Activated gamma-delta T cell treated with anti-CD3 and anti-CD28 coated beads, Interleukin-2, amount 50 U/mL, for 16 hours (primary cell): ENCODE data around the gene POLD3.

Experiments used
- DNase-seq: peaks from one replicate; pipeline ENCODE4 v3.0.0-alpha.2; 2020; ENCODE audit warnings: low read depth

POLD3 gene

DNA sequence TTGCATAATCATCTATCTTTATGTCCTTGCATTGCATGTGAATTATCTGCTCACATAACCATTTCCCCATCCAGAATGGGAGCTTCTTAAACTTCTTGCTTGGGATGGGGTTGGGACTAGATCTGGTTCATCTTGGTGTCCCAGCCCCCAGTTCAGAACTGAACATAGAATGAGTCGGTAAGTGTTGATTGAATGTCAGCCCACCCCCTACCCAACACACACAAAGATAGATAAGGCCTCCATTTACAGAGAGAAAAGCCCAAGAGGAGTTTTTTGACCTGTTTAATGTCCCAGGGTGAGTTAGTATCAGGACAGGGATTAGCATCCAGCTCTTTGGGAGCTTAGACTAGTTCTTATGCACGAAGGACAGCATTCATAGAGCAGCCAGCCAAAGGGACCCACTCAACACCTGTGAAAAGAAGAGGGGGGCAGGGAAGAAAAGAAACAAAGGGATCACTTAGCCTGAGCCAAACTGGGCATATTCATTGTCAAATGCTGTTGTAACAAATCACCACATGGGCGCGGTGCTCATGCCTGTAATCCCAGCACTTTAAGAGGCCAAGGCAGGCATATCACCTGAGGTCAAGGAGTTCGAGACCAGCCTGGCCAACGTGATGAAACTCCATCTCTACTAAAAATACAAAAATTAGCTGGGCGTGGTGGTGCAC is 81.4 kb downstream of the POLD3 start:
- no peak for DNase-seq

DNA sequence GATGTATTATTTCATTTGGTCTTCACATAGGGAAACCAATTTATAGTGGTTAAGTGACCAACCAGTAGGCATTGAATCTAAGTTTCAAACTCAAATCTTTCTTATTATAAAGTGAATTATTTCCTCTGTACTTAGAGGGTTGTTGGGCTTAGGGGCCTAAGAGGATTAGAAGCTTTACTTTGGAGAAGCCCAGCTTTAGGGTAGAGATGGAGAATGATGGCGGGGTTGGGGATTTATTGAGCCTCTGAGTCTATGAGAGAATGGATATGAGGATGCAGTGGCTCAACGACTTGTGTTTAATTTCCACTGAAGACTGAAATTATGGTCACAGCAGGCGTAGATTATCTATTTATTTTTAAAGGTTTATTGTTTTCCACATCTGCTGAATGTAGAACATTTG is 83.4 kb downstream of the POLD3 start:
- no peak for DNase-seq

DNA sequence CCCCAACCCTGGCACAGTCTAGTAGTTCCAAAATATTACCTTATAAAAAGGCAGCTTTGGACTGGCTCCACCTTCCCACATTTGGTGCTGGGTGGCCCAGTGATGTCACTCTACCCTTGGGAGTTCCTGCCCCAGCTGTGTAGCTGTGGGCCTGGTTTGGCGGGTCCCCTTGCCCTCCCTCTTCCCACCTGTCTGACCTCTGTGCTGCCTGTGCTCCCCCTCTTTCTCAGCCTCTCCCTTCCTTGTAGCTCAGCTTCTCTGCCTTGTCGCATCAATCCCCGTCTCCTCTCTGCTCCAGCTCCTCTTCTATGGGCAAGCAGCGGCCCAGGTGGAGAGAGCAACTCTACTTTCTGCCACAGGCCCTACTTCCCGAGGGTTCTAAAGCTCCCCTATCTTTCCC is 84.2 kb downstream of the POLD3 start:
- no peak for DNase-seq

DNA sequence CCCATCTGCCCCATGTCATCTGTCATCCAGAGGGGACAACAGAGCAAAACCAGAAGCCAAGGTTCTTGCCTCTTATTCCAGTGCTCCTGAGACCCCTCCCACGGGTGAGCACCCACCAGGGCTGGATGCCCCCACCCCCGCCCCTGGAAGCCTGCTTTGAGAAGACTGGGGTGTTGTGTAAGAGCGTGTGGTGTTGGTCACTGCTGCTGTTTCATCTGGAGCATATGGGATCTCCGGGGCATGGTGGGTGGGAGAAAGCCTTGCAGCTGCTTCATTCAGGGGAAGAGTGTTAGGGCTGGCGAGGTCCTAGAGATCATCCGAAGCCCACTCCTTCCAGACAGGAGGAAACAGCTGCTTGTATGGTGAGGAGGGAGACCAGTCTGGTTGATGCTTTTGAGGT is 84.7 kb downstream of the POLD3 start:
- no peak for DNase-seq

DNA sequence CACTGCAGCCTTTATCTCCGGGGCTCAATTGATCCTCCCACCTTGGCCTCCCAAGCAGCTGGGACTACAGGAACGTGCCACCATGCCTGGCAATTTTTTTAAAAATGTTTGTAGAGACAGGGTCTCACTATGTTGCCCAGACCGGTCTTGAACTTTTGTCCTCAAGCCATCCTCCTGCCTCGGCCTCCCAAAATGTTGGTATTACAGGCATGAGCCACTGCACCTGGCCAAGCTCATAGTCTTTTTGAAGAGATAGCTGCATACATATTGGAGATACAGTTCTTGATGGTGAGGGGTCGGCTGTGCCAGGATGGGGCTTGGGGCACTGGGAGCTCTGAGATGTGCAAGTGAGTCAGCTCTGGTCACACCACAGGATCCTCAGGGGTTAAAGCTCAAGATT is 85.7 kb downstream of the POLD3 start:
- no peak for DNase-seq

DNA sequence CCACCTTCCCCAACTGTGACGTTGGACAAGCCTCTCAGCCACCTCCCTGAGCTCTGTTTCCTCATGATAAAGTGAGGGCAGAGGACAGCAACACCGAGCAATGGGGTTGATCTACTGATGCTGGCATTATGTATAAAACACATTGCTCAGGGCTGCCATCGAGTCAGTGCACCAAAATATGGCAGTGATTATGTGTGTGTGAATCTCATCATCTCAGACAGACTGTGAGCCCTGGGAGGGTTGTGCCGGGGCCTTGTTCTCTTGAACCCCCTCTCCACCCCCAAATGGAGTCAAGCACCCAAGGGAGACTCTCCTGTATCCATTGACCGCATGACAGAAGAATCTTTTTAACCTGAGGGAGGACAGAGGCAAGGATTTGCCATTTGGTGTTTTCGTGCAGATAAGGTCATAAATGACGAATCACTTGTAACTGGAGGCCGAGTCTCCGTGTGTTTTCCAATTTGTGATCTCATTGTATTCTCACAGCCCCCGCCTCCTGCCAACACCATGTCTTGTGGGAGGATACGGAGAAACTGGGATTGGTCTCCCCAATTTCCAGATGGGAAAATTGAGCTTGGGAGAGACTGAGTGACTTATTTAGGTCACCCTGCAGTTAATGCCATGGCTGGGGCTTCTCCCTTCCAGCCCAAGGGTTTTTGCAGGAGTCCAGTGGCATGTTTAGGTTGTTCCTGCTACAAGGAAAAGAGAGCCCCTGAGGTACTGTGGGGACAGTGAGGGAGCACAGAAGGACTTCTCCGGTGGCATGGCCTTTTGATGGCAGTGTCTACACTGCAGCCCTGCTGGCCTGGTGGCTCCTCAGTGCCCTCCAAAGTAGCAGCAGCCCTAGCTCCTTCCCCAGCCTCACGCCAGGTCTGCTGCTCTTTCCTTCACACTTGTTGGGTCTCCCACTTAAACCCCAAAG is 86.5 kb downstream of the POLD3 start:
- no peak for DNase-seq

DNA sequence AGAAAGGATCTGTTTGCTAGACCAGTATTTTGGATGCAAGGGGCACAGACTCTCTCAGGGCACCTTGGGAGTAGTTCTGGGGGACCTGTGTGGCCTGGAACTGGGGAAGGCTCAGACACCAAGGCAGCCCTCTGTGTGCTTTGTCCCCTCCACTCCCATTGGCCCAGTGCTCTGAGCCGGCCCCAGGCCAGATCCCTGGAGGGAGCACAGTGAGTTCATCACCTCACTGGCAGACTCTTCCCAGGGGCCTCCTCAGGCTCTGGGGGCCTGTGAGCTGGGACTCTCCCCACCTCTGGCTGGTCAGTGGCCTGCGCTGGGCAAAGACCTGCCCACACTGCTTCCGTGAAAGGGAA is 87.1 kb downstream of the POLD3 start:
- no peak for DNase-seq

DNA sequence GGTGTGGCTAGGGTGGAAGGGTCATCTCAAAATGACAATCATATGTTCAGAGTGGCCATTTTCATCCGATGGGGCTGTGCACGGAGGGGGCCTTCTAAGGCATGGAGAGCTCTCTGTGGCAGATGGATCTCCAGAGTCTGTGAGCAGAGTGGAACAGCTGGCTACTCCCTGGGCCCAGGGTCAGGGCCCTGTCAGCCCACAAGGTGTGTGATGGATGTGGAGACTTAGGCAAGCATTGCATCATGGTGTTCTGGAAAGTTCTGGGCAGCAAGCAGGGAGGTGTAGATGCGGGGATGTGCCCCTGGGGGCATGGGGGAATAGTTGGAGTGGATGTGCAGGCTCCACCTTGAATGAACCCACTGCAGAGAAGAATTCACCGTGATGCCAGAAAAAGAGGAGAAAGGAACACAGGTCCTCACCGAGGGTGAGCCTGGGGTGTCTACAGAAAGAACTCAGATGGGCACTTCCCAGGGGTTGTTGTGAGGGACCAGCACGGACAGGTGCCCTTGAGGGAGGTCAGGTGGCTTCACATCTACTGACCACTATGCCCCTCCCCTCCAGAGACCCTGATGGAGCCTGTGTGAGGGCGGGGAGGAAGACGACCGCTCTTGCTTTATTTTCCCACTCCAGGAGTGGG is 87.8 kb downstream of the POLD3 start:
- no peak for DNase-seq

DNA sequence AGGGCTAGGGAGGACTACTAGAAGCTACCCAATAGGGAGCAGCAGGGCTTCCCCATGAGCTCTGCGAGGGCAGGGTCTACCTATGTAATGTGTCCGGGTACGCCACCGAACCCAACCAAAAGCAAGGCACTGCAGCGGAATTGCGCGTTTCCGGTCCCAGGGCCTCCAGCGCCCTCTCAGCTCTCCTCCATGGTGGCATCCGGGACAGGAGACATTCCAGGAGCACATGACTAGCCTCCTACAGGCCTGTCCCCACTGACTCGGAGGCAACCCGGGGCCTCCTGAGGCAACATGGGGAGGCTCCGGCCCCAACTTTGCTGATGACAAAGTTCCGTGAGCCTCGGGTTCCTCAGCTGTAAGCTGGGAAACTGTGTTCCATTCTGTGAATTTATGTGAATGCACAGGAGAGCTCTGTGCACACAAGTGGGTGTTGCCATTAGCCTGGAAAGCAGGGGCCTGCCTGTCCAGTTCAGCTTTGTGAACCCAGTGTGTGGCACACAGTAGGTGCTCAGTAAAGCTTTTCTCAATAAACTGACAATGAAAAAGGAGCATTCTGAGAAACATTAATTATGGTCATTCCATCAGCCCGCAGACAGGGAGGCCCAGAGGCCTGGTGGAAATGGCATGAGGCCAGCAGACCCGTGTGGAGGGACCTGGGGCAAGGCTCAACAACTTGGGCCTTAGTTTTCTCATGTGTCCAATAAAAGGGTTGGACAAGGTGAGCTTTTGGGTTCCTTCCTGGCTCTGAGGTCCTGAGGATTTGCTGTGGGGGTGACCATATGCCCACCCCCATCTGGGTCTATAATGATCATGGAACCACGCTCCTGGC is 88.5 kb downstream of the POLD3 start:
- DNase-seq: no peak

DNA sequence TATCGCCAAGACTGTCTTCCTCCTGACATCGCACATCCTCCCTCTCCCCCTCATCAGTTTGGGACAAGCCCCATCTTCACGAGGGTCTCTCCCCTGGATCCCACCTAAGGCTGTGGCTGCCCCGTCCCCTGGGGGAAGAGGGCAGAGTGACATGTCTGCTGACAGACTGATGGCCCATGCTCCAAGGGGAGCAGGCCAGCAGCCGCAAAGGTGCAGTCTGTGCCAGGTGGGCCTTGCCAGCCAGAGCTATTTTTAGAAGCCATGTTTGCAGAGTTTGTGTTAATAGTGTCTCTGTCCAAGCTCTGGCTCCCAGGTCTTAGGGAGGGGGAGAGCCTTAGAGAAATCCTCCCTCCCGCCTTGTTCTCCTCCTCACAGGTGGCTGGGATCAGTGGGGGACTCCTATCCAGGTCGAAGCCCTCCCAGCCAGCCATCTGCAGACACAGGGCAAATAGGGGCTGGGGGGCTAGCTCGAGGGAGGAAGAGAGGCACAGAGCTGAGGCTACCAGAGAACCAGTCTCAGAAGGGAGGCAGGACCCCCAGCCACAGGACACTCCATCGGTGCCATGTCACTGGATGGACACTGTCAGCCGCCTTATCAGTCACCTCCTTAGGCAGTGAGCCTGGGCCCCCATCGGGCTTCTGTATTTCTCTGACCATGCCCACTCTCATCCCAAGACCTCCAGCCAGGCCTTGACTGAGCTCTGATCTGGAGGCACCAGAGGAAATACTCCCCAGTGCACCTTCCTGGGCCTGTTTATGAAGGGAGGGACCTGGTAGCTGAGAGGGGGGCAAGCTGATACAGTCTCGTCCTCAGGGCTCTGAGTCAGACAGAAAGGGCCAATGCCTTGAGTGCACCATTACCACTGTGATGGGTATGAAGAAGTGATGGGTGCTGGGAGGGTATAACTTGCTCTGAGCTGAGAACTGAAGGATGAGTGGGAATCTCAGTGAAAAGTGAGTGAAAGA is 89.6 kb downstream of the POLD3 start:
- no peak for DNase-seq

DNA sequence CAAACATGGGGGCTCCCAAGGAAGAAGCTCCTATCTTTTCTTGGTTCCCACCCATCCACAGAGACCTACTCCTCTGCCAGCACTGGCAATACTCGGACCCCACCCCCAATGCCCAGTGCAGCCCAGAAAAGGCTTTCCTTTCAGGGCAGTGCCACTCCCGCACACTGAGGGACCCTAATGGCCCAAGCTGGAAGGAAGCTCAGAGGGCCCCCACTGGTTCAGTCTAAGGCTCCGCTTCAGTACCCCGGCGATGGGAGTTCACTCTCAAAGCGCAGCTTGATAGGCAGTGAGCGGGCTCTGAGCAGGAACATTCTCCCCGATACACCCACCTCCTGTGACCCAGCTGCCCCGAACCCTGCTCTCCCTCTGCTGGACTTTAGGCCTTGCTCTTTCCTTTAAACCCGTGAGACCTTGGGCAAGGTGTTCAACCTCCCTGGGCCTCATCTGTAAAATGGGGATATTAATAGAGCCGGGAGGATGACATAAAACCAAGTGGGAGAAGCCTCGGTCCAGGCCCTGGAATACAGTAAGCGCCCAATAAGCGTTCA is 90.4 kb downstream of the POLD3 start:
- no peak for DNase-seq

DNA sequence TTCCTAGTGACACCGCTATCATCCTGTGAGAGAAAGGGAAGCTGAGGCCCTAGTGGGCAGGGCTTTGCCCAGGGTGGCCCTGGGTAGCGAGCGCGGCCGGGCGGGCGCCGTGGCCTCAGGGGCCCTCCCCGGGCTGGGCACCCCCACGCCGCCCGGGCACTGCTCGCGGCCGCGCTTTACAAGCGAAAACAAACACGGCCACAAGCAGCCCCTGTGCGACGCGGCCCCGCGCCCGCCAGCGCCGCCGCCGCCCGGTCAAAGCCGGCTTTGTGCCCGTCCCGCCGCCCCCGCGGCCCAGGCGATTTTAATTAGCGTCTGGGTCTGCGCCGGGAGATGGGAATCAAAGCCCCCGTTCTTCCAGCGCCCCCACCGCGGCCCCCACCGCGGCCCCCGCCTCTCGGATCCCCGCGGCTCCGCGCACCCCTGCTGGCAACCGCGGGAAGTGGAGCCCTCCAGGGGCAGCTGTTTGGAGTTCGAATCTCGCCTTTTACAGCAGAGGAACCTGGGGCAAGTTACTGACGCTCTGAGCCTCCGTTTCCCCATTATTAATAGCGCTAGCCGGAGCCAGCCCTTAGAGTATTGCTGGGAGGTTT is 91.0 kb downstream of the POLD3 start:
- DNase-seq: no peak

DNA sequence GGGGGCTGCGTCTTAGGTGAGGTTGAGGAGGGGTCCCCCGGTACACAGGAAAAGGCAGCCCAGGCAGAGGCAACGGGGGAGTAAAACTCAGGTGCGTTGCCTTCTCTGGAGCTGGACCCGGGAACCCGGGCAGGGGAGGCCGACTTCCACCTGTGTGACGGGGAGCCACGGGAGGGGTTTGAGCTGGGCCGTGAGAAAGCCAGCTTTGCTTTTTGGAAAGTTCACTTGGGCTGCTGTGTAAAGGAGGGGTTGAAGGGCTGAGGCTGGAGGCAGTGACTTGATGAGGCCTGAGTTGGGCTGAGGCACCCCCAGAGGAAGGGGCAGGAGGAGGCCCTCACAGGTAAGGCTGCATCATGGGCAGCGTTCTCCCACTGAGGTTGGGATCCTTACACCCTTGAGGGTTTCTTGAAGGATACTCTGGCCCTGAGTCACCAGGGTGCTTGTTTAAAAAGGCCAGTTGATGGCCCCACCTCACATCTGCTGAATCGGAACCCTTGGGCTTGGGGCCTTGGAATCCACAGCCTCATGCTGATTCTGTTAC is 91.6 kb downstream of the POLD3 start:
- DNase-seq: no peak

DNA sequence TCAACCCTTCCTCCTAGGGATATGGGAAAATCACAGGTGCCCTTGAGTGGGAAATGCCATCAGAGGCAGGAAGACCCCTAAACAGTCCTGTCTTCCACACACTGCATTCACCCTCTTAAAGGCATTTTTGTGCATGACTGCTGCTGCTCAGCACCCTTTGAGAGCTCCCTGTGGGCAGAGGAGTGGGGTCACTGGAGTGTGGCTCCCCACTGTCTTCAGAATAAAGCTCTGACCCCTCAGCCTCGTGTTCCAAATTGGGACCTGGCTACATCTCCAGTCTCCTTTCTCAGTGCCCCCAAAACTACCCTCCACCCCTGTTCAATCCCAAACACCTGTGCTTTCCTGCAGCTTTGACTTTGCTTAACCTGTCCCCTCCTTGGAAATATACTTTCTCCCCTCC is 92.3 kb downstream of the POLD3 start:
- DNase-seq: no peak

DNA sequence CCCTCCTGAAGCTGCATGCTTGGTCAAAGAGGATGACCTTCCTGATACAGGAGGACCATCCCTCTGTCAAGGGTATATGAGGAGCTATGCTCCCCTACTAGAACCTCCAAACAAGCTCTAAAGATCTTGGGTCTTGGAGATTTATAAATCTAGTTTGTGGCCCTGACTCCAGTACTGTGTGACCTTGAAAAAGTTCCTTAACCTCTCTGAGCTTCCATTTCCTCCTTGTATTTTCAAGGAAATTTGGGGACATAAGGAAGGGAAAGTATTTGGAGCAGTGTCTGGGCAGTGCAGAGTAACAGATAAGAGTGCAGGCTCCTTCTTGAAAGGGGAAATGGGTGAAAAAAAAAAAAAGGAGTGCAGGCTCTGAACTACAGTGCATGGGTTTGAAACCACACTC is 93.0 kb downstream of the POLD3 start:
- no peak for DNase-seq

DNA sequence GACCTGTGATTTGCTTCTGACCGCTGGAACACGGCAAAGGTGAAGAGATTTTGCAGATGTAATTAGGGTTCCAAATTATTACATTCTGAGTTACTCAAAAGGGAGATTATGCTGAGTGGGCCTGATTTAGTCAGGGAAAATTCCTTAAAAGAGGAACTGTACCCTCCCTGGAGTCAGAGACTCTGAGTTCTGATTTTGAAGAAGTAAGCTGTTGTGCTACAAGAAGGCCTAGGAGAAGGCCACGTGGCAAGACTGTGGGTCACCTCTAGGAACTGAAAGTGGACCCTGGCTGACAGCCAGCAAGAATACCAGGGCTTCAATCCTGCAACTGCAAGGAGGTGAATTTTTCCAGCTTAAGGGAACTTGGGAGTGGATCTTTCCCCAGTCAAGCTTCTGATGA is 93.5 kb downstream of the POLD3 start:
- DNase-seq: no peak

DNA sequence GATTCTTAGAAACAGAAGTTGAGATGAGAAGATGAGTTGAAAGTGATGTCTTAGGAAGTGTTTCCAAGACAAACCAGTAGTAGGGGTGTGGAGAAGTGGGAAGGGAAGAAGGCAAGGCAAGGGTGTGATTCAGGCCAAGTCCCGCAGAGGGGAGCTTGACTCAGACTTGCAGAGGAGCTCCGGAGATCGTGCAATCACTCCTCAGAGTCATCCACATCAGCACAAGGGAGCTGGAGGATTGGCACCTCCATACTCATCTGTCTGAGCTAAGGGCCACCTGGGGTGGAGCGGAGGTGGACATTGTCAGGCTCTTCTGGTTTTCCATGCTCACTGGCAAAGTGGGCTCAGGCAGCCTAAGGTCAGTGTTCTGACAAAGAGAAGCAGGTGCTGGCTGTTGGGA is 94.4 kb downstream of the POLD3 start:
- no peak for DNase-seq

DNA sequence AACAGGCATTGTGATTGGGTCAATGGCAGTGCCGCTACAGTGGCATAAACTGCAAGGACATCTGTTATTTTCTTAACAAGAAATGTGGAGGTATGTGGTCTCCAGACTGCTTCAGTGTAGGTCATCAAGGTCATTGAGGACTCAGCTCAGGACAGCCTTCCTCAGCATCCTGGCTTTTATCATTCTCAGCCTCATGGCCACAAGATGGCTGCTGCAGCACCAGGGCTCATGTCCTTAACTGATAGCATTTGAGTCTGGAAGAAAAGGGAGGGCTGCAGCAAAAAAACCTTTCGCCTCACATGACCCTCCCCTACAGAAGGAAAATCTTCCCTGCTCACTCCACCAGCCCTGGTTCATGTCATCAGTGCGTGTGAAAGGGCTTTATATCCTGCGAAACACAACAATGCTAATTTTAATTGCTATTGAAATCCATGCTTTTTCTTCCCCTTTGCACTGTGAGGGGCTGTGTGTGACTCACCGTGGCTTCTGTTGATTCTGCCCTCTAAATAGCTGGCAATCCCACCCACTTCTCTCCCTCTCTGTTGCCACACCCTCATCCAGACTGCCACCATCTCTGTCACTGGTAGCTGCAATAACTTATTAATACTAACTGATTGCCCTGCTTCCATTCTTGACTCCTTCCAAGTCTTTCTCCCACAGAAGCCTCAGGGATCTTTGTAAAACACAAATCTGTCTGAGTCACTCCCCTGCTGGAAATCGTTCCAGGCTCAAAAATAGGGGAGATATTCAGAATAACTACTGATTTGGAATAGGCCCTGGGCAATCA is 95.0 kb downstream of the POLD3 start:
- DNase-seq: no peak

DNA sequence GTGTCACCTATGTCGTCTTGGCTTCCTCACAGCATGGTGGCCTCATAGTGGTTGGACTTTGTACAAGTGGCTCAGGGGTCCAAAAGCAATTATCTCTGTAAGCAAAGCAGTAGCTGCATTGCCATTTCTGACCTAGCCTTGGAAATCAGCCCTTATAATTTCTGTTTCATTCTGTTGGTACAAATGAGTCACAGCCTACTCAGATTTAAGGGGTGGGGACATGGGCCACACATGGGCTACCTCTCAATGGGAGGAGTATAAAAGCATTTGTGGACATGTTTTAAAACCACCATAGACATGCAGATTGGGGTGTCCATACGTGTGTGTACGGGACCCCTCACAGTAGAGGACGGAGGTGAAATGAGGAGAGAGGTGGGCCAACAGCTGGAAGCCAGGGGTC is 97.3 kb downstream of the POLD3 start:
- no peak for DNase-seq
